ENCODE measurements around the gene PPP1R13B. TPM values are rescaled to one million over a fixed set of nuclear protein-coding genes. Genes with fewer than 3 reads are reported as not detected.

PPP1R13B gene
- total RNA-seq, 4 donors from 2014 or later: 5.6 to 71.6 (median 18.2) TPM

- Histone ChIP-seq H3K9me3 (no peaks in the 10 kb centered on the region), H3K4me1 (peaks cover 4 to 7% of the 10 kb centered on the region in 2 donors), H3K27me3 (no peaks in the 10 kb centered on the region), H3K4me3 (no peak overlapping the region), H3K36me3 (no peaks in the 10 kb centered on the region), H3K27ac (no peak overlapping the region)
- intact Hi-C loops (cut with DNase I; ENCODE audit: low total_unique reads): no loop called here
- no peak for TF ChIP-seq CTCF (IDR thresholded peaks at IDR 0.05)
- no peak for TF ChIP-seq POLR2A (IDR thresholded peaks at IDR 0.05)
- no peak for DNase-seq
Measured at GRCh38 chr14:103731916-103732867, 115.2 kb downstream of the PPP1R13B start.

DNA sequence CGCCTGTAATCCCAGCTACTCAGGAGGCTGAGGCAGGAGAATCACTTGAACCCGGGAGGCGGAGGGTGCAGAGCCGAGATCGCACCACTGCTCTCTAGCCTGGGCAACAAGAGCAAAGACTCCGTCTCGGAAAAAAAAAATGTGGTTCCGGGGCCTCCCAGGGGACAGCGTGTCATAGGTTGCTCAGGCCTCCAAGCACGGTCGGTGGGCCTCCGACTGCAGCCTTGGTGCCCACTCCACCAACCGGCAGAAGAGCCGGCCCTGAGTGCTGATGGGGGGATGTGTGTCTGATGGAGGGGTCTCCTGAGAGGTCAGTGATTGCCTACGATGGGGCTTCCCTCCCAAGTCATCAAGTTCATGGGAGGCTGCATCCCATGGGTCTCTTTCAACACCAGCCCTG, 115.9 kb downstream of the PPP1R13B start:
- intact Hi-C loops (cut with DNase I; ENCODE audit: low total_unique reads): no loop called here
- TF ChIP-seq POLR2A (IDR thresholded peaks at IDR 0.05): no peak
- no peaks in the 10 kb centered on the region for H3K36me3 ChIP-seq
- H3K9me3 ChIP-seq: no peaks in the 10 kb centered on the region
- no peak overlapping the region for H3K4me3 ChIP-seq
- DNase-seq: no peak
- H3K27me3 ChIP-seq: no peaks in the 10 kb centered on the region
- H3K27ac ChIP-seq: no peak overlapping the region
- peaks cover 4 to 5% of the 10 kb centered on the region in 2 donors for H3K4me1 ChIP-seq

DNA sequence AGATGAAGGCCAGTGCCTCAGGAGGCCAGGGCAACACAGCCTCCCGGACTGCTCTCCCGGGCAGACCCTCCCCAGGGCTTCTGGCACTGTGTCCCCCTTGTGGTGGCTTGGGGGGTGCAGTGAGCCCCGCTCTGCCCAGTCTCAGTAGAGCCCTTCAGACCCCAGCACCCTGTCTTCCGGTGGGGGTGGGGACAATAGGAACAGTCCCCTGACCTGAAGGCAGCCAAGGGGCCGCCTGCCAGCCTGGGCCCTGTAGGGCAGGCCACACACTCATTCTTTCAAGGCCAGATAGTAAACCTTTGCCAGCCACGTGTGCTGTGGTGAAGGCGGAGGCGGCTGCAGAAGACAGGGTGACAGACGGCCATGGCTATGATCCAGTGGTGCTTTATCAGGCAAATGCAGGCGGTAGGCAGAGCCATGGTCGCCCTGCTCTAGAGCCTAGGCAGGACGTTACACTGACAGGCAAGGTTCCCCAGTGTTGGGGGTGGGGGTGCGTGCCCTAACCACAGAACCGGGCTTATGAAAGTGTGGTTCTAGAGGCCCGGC, 116.8 kb downstream of the PPP1R13B start:
- H3K9me3 ChIP-seq: no peaks in the 10 kb centered on the region
- intact Hi-C loops (cut with DNase I; ENCODE audit: low total_unique reads): no loop called here
- no peak overlapping the region for H3K4me3 ChIP-seq
- H3K27ac ChIP-seq: no peak overlapping the region
- DNase-seq: no peak
- no peaks in the 10 kb centered on the region for H3K36me3 ChIP-seq
- peaks cover 0 to 4% of the 10 kb centered on the region in 2 donors for H3K4me1 ChIP-seq
- no peak for TF ChIP-seq POLR2A (IDR thresholded peaks at IDR 0.05)
- no peak for TF ChIP-seq CTCF (IDR thresholded peaks at IDR 0.05)
- no peaks in the 10 kb centered on the region for H3K27me3 ChIP-seq

DNA sequence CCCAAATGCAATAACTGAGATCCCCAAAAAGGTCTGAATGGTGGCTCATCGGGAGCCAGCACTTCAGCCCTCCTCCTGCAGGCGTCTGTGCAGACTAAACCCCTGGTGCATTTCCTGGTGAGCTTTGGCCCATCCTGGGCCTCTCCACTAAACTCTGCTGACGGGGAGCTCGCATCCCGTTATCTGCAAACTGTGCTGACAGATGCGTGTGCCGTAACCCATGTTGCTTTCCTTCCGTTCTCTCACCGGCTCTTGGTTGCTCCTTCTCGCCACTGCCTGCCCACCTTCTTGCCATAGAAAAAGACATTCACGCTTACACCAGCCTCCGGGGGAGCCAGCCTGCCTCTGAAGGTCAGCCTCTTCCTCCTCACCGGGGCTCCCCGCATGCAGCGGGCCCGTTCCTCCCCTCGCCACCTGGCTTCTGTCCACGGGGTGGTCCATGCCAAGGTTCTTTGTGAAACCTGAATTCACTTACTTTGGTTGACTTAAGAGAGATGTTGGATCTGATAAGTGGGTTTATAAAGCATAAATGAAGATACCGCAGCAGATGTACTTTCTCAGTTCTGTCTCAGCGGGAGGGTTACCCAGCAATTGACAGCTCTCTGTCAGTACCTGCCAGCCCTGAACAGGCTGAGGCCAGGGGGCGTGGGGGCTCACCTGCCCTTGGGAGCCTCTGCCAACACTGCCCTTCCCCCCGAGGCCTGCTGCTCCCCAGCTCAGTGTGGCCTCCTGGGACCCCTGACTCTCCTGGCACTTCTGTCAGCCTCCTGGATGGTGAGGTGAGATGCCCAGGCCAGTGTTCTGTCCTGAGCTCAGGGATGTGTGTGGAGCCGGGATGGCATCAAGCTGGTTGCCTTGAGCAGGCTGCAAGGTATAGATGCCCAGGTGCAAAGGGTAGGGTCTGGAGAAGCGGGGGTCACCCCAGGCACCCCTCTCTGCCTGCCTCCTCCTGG, 117.6 kb downstream of the PPP1R13B start:
- no peak for TF ChIP-seq CTCF (IDR thresholded peaks at IDR 0.05)
- no peak for TF ChIP-seq POLR2A (IDR thresholded peaks at IDR 0.05)
- intact Hi-C loops (cut with DNase I; ENCODE audit: low total_unique reads): no loop called here
- DNase-seq: no peak
- H3K4me1 ChIP-seq: peaks cover 0 to under 1% of the 10 kb centered on the region in 2 donors
- H3K27me3 ChIP-seq: no peaks in the 10 kb centered on the region
- no peak overlapping the region for H3K27ac ChIP-seq
- no peaks in the 10 kb centered on the region for H3K9me3 ChIP-seq
- H3K4me3 ChIP-seq: no peak overlapping the region
- no peaks in the 10 kb centered on the region for H3K36me3 ChIP-seq

DNA sequence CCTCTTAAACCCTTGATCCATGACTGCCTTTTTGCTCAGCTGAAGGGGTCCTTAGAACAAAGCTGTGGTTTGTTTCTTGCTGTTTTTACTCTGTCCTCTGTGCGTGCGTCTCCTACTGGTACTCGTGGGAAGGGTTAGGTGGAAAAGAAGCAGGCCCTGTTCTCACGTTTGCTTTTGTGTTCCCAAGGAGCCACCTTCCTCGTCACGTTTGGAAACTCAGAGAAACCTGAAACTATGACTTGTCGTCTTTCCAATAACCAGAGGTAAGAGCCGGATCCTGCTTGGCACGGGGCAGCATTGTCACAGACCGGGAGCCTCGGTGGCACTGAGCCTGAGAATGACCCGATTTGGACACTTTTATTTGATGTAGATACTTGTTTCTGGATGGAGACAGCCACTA, 118.7 kb downstream of the PPP1R13B start:
- H3K36me3 ChIP-seq: no peaks in the 10 kb centered on the region
- H3K27ac ChIP-seq: no peak overlapping the region
- no peak overlapping the region for H3K4me3 ChIP-seq

More for the DNA sequence above, 118.7 kb downstream of the PPP1R13B start:
- intact Hi-C loops (cut with DNase I; ENCODE audit: low total_unique reads): no loop called here
- Histone ChIP-seq H3K27me3 (no peaks in the 10 kb centered on the region), H3K9me3 (no peaks in the 10 kb centered on the region), H3K4me1 (peaks cover 0 to 8% of the 10 kb centered on the region in 2 donors)
- no peak for TF ChIP-seq POLR2A (IDR thresholded peaks at IDR 0.05)
- no peak for TF ChIP-seq CTCF (IDR thresholded peaks at IDR 0.05)
- DNase-seq: no peak
